GM19351 (cell line): ENCODE measurements around the gene CARS1.
"Not testable (repeated sequence)": the region's sequence is repeated elsewhere in the genome, so short reads cannot be mapped to it uniquely, and the experiment has no call there.

Experiments
- ATAC-seq: cut with Tn5 transposase; IDR thresholded peaks from one replicate; pipeline ENCODE4 v1.9.1; 2021; ENCODE audit warnings: mild to moderate bottlenecking, moderate library complexity; ENCODE audit not compliant: unreplicated experiment

The CARS1 gene

DNA sequence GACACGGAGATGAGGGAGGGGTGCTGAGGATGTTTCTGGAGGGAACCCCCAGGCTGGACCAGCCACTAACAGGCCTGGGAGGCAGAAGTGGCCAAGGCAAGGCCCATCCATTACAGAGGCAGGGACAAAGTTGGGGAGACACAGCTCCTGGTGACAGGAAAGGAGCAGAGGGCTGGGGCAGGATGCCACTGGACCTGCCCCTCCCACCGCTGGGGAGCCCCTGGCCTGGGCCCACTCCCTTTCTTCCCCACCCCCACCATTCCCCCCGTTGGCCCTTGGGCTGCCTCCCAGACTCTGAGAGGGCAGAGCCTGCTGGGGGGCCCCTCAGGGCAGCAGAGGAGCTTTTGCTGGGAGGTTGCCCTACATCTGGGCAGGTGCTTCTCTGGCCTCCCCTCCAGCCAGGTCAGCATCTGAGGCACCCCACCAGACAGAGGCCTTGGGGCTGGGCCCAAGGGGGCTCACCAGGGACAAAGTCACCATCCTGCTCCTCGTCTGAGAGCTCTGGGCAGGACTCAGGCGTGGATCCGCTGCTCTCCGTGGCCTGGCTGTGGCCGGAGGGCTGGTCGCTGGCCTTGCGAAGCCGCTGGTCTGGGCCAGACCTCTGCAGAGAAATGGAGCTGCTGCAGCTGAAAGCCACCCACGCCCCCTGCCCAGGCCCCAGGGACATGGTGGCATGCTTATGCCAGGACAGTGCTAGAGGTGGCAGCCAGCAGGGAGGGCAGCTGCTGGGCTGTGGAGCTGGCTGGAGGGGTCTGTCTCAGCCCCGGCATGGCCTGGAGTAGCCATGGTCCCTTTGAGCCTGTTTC, 33.1 kb upstream of the CARS1 start:
- ATAC-seq, result no peak

GRCh38 chr11:3089236-3090061, 32.2 kb upstream of the CARS1 start:
- ATAC-seq, result no peak

- no peak for ATAC-seq
These were observed 31.6 kb upstream of the CARS1 start for GRCh38 chr11:3088806-3089205.

GRCh38 chr11:3087821-3088800, 30.9 kb upstream of the CARS1 start:
- no peak for ATAC-seq

- ATAC-seq, result no peak
These were observed 30.1 kb upstream of the CARS1 start for GRCh38 chr11:3087373-3087772.

GRCh38 chr11:3086671-3087150, 29.5 kb upstream of the CARS1 start:
- no peak for ATAC-seq

GRCh38 chr11:3086114-3086513, 28.9 kb upstream of the CARS1 start:
- ATAC-seq, result no peak

DNA sequence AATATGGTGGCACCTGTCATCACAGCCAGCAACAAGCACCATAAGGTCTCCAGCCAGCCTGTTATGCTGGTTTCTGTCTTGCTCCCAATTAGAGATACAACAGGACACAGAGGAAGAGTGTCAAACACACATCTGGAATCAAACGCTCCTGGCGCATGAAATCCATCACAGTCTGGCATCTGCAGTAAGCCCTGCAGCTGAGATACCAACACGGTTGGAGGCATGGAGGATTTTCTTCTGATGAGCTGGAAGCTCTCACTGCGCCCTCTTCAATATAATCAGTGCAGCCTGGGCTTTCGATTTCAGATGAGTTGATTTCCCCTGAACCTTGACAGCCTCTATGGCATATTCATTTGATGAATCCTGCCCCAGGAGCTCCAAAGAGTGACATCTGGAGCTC, 27.8 kb upstream of the CARS1 start:
- ATAC-seq, result no peak

DNA sequence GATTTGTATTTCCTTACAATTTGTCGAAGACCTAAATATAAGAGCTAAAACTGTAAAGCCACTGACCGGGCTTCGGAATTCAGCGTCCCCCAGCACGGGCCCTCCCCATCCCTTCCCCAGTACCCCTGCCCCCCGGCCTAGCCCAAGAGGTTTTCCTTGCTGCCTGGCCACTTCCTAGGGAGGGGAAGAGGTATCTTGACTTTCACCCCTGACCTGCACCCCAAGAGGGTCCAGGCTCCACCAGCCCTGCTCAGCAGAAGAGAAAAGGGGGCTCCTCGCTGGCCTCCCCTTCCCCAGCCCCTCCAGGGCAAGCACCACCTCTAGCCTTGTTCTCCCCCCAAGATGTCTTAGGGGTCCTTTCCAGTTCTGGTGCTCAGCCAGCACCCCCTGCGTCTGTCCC, 26.1 kb upstream of the CARS1 start:
- no peak for ATAC-seq

DNA sequence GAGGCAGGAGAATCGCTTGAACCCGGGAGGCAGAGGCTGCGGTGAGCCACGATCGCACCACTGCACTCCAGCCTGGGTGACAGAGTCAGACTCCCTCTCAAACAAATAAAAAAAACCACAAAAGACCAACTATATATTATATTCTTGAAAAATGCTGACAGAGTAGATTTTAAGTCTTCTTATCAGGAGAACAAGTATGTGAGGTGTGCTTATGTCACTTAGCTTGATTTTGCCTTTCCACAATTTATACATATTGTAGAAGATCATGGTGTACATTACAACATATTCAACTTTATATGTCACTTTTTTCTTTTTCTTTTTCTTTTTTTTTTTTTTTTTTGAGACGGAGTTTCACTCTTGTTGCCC, 24.1 kb upstream of the CARS1 start:
- no peak for ATAC-seq

- ATAC-seq, result no peak
These were observed 23.6 kb upstream of the CARS1 start for GRCh38 chr11:3080733-3081385.

DNA sequence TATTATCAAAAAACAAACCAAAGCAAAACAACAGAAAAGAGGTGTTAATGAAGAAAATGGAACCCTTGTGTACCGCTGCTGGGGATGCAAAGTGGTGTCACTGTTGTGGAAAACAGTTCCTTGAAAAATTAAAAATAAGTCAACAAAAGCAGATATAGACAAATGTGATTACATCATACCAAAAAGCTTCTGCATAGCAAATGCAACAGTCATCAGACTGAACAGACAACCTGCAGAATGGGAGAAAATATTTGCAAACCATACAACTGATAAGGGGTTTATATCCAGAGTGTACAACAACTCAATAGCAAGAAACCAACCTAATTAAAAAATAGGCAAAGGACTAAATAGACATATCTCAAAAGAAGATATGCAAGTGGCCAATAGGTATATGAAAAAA, 22.9 kb upstream of the CARS1 start:
- no peak for ATAC-seq

- no peak for ATAC-seq
These were observed 20.7 kb upstream of the CARS1 start for GRCh38 chr11:3077846-3078440.

DNA sequence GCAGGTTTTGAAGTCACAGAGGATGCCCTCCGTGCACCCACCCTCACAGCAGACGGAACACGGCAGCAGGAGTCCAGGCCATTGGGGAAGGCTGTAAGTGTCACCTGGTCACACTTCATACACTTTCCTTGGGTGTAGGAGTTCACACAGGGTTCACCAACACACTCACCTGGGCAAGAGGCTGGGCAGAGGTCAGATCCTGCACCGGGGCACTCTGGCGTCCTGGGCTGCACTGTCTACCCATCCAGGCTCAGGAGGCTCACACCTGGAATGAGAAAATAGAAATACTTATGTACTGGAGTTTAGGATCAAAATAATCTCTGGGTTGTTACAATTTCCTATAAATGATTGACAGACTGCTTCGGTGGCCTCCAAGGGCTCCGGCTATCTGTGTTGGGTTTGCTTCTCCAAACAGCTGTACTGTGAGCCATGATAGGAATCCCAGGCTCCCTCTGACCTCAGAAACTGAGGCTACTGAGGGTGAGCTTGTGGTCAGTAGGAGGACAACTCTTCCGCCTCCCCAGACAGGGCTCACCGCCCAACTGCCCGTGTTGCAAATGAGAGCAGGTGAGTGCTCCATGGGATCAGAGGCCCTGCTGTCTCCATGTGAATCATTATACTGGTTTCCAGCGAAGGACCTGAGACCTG, 20.1 kb upstream of the CARS1 start:
- no peak for ATAC-seq

- ATAC-seq, result no peak
These were observed 17.8 kb upstream of the CARS1 start for GRCh38 chr11:3074912-3075589.

- ATAC-seq, result no peak
These were observed 15.8 kb upstream of the CARS1 start for GRCh38 chr11:3073029-3073435.

DNA sequence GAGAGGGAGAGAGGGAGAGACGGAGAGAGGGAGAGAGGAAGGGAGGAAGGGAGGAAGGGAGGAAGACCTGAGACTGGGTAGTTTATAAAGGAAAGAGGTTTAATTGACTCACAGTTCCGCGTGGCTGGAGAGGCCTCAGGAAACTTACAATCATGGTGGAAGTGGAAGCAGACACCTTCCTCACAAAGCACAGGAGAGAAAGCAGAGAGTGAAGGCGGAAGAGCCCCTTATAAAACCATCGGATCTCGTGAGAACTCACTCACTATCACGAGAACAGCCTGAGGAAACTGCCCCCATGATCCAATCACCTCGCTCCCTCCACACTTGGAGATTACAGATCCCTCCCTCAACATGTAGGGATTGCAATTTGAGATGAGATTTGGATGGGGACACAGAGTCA, 12.2 kb upstream of the CARS1 start:
- ATAC-seq, result no peak

DNA sequence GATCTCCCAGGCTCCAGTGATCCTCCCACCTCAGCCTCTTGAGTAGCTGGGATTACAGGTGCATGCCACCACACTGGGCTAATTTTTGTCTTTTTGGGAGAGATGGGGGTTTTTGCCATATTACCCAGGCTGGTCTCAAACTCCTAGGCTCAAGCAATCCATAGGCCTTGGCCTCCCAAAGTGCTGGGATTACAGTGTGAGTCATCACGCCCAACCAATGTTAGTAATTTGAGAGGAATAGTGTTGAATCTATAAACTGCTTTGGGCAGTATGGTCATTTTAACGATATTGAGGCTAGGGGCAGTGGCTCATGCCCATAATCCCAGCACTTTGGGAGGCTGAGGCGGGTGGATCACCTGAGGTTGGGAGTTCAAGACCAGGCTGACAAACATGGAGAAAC, 9.1 kb upstream of the CARS1 start:
- ATAC-seq, result not testable (repeated sequence)

- not testable (repeated sequence) for ATAC-seq
These were observed 7.5 kb upstream of the CARS1 start for GRCh38 chr11:3064709-3065108.
